Spleen (tissue), 7 donors: Measurements from ENCODE around the gene TENM4.

Experiments used
- POLR2A ChIP-seq, 3 donors: fragments of 450-650 bp; IDR thresholded peaks; one replicate each; pipeline ENCODE4 v1.5.1; 2017; ENCODE audit warnings: antibody characterized with exemption in 3 of 3, mild to moderate bottlenecking in 1 of 3
- TF ChIP-seq, protein P1 (sequence below), 11 experiments: fragments of 200-600 bp in 7 of 11; fragments of 450-650 bp in 4 of 11; sonication (generic) in 4 of 11; IDR thresholded peaks in 8 of 11; conservative IDR thresholded peaks in 3 of 11; 1 replicate in 7 of 11; 2 replicates in 4 of 11; pipeline versions ENCODE4 v1.4.0 to v1.8.0; 2016 to 2021; ENCODE audit warnings: antibody characterized with exemption in 11 of 11, inconsistent platforms in 4 of 11, mild to moderate bottlenecking in 1 of 11
- donor health status: DM: no; HTN: no; CAD: no; lungs with moderate emphysema.
- donor health status: DM: no; HTN: no; CAD: no.
- donor health status: DM: no; HTN: no; CAD: no.

DNA sequence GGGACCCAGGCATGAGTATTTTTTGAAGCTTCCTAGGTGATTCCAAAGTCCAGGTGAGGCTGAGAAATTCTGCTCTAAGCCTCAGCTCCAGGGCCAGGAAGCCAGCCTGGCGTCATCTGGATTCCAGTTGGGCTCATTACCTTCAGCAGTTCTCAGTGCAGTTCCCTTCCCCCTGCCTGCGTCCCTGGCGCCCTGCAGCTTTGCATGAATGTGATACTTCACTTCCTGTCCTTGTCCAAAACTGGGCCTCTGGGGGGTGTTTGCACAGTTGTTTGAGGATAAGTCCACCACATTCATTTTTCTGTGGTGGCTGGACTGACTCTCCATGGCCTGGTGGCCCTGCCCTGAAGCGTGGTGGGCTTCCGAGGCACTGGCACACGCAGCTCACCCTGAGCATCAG, 98.1 kb downstream of the TENM4 start:
- TF ChIP-seq, protein P1, sequence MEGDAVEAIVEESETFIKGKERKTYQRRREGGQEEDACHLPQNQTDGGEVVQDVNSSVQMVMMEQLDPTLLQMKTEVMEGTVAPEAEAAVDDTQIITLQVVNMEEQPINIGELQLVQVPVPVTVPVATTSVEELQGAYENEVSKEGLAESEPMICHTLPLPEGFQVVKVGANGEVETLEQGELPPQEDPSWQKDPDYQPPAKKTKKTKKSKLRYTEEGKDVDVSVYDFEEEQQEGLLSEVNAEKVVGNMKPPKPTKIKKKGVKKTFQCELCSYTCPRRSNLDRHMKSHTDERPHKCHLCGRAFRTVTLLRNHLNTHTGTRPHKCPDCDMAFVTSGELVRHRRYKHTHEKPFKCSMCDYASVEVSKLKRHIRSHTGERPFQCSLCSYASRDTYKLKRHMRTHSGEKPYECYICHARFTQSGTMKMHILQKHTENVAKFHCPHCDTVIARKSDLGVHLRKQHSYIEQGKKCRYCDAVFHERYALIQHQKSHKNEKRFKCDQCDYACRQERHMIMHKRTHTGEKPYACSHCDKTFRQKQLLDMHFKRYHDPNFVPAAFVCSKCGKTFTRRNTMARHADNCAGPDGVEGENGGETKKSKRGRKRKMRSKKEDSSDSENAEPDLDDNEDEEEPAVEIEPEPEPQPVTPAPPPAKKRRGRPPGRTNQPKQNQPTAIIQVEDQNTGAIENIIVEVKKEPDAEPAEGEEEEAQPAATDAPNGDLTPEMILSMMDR (IDR thresholded peaks at IDR 0.05 in 8 of 11, conservative IDR thresholded peaks at IDR 0.05 in 3 of 11) = no peak
- no peak for TF ChIP-seq POLR2A (IDR thresholded peaks at IDR 0.05)
